SK-N-SH treated with all-trans-retinoic acid at 6 μM for 48 hours (cell line): ENCODE data around the gene ADAMTSL1.

Source experiments
- ATAC-seq: fragments of 200-7000 bp; cut with Tn5 transposase; 3 replicates; pipeline ENCODE4 v1.9.1; 2020; ENCODE audit warnings: mild to moderate bottlenecking, moderate library complexity
- ARNTL ChIP-seq: fragments of 450-650 bp; formaldehyde crosslinking; IDR thresholded peaks from 2 replicates; pipeline ENCODE4 v1.5.0; 2020; ENCODE audit warnings: low read depth, mild to moderate bottlenecking, moderate library complexity, borderline replicate concordance
- BACH2 ChIP-seq: fragments of 250-450 bp; sonication (Bioruptor Pico); IDR thresholded peaks from 2 replicates; pipeline ENCODE4 v1.9.0; 2021; ENCODE audit warnings: mild to moderate bottlenecking, borderline replicate concordance
- CSDC2 ChIP-seq: fragments of 250-450 bp; sonication (Bioruptor Pico); IDR thresholded peaks from 2 replicates; pipeline ENCODE4 v1.5.0; 2020; ENCODE audit warnings: mild to moderate bottlenecking, moderate library complexity
- GLIS3 ChIP-seq: fragments of 250-450 bp; sonication (Bioruptor Pico); IDR thresholded peaks from 2 replicates; pipeline ENCODE4 v1.5.0; 2020; ENCODE audit warnings: mild to moderate bottlenecking, moderate library complexity
- ISL1 ChIP-seq: fragments of 250-450 bp; sonication (Bioruptor Pico); IDR thresholded peaks from 2 replicates; pipeline ENCODE4 v2.1.2; 2022; ENCODE audit warnings: mild to moderate bottlenecking, moderate library complexity
- OSR1 ChIP-seq: fragments of 250-450 bp; sonication (Bioruptor Pico); IDR thresholded peaks from 2 replicates; pipeline ENCODE4 v1.8.0; 2022; ENCODE audit warnings: moderate library complexity, mild to moderate bottlenecking, inconsistent platforms
- PATZ1 ChIP-seq: fragments of 250-450 bp; sonication (Bioruptor Pico); IDR thresholded peaks from 2 replicates; pipeline ENCODE4 v1.8.0; 2020; ENCODE audit warnings: mild to moderate bottlenecking, moderate library complexity, borderline replicate concordance
- POU6F1 ChIP-seq: fragments of 250-450 bp; sonication (Bioruptor Pico); IDR thresholded peaks from 2 replicates; pipeline ENCODE4 v1.8.0; 2021; ENCODE audit warnings: low read depth, mild to moderate bottlenecking, moderate library complexity, borderline replicate concordance
- PPARA ChIP-seq: fragments of 250-450 bp; sonication (Bioruptor Pico); IDR thresholded peaks from 2 replicates; pipeline ENCODE4 v1.5.0; 2020; ENCODE audit warnings: mild to moderate bottlenecking, borderline replicate concordance
- RARB ChIP-seq: fragments of 250-450 bp; sonication (Bioruptor Pico); IDR thresholded peaks from 2 replicates; pipeline ENCODE4 v1.8.0; 2021; ENCODE audit warnings: mild to moderate bottlenecking, moderate library complexity
- SNAI2 ChIP-seq: fragments of 250-450 bp; sonication (Bioruptor Pico); IDR thresholded peaks from 2 replicates; pipeline ENCODE4 v1.5.0; 2020; ENCODE audit warnings: mild to moderate bottlenecking, moderate library complexity
- TCF4 ChIP-seq: fragments of 250-450 bp; sonication (Bioruptor Pico); IDR thresholded peaks from 2 replicates; pipeline ENCODE4 v1.8.0; 2021; ENCODE audit warnings: mild to moderate bottlenecking, moderate library complexity, borderline replicate concordance
- TOX ChIP-seq: fragments of 250-450 bp; sonication (Bioruptor Pico); IDR thresholded peaks from 2 replicates; pipeline ENCODE4 v1.8.0; 2021; ENCODE audit warnings: mild to moderate bottlenecking, moderate library complexity, borderline replicate concordance
- TSHZ2 ChIP-seq: fragments of 250-450 bp; sonication (Bioruptor Pico); IDR thresholded peaks from 2 replicates; pipeline ENCODE4 v1.5.0; 2020; ENCODE audit warnings: mild to moderate bottlenecking, moderate library complexity
- ZC3H10 ChIP-seq: fragments of 250-450 bp; sonication (Bioruptor Pico); IDR thresholded peaks from 2 replicates; pipeline ENCODE4 v1.5.1; 2021; ENCODE audit warnings: mild to moderate bottlenecking, moderate library complexity
- ZFP3 ChIP-seq: fragments of 250-450 bp; sonication (Bioruptor Pico); IDR thresholded peaks from 2 replicates; pipeline ENCODE4 v1.5.0; 2020; ENCODE audit warnings: mild to moderate bottlenecking, moderate library complexity
- ZFP30 ChIP-seq: fragments of 450-650 bp; formaldehyde crosslinking; IDR thresholded peaks from 2 replicates; pipeline ENCODE4 v1.5.0; 2022; ENCODE audit warnings: mild to moderate bottlenecking, moderate library complexity
- ZNF565 ChIP-seq: fragments of 450-650 bp; formaldehyde crosslinking; conservative IDR thresholded peaks from 2 replicates; pipeline ENCODE4 v1.5.0; 2020; ENCODE audit warnings: low read depth, mild to moderate bottlenecking, moderate library complexity
- ZNF70 ChIP-seq: fragments of 450-650 bp; formaldehyde crosslinking; IDR thresholded peaks from 2 replicates; pipeline ENCODE4 v1.5.0; 2020; ENCODE audit warnings: mild to moderate bottlenecking, moderate library complexity
- ZNF8 ChIP-seq: fragments of 450-650 bp; formaldehyde crosslinking; IDR thresholded peaks from 2 replicates; pipeline ENCODE4 v1.5.0; 2020; ENCODE audit warnings: mild to moderate bottlenecking, moderate library complexity
- TF ChIP-seq, protein P1 (sequence below): fragments of 250-450 bp; sonication (Bioruptor Pico); IDR thresholded peaks from 2 replicates; pipeline ENCODE4 v1.5.1; 2020; ENCODE audit warnings: low read depth, mild to moderate bottlenecking, moderate library complexity
- TF ChIP-seq, protein P2 (sequence below): fragments of 250-450 bp; sonication (Bioruptor Pico); IDR thresholded peaks from 2 replicates; pipeline ENCODE4 v1.5.1; 2021; ENCODE audit warnings: mild to moderate bottlenecking, moderate library complexity

ADAMTSL1 gene

DNA sequence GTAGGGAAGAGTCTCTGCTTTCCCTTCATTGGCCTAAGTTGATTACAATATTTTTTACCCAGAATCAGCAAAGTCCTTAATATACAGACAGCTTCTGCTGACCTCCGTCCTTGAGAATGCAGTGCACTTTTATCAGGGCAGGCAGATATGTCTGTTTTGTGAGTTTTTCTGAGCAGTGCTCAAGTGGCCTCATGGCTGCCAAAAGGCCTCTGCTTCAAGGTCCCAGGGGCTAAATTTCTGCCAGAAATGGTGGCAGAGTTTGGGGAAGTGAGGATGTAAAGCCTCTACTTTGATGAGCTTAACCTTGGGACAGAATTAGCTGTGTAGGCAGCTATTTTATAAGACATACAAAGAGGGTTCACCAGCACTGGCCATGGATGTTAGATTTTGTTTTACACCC is 275.8 kb downstream of the ADAMTSL1 start:
- ATAC-seq, result no peak
- no peak for TF ChIP-seq GLIS3 (CRISPR knock-in tag)
- TF ChIP-seq TSHZ2 (CRISPR knock-in tag), result no peak
- no peak for TF ChIP-seq PPARA
- no peak for TF ChIP-seq TOX (CRISPR knock-in tag)
- no peak for TF ChIP-seq TCF4 (CRISPR knock-in tag)
- no peak for TF ChIP-seq OSR1 (CRISPR knock-in tag)
- no peak for TF ChIP-seq ZNF565 (CRISPR knock-in tag)
- no peak for TF ChIP-seq ARNTL (CRISPR knock-in tag)
- no peak for TF ChIP-seq ZC3H10 (CRISPR knock-in tag)
- TF ChIP-seq RARB, result no peak
- TF ChIP-seq ISL1 (CRISPR knock-in tag), result no peak
- no peak for TF ChIP-seq BACH2 (CRISPR knock-in tag)
- TF ChIP-seq, all 23 proteins: peak for 0

DNA sequence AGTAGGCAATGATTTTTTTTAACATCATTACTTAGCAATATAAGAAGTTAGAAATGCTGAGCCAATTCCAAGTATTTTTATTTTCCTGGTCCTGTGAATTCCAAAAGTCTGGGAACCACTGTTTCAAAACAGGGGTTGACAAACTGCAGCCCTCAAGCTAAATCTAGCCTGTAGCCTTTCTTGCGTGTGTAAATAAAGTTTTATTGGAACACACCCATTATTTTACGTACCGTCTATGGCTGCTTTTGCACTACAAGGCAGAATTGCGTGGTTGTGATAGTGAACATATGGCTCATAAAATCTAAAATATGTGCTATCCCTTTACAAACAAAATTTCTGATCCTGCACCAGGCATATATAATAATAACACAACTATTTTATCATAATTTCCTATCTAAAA is 280.0 kb downstream of the ADAMTSL1 start:
- no peak for TF ChIP-seq SNAI2 (CRISPR knock-in tag)
- TF ChIP-seq, protein P1, sequence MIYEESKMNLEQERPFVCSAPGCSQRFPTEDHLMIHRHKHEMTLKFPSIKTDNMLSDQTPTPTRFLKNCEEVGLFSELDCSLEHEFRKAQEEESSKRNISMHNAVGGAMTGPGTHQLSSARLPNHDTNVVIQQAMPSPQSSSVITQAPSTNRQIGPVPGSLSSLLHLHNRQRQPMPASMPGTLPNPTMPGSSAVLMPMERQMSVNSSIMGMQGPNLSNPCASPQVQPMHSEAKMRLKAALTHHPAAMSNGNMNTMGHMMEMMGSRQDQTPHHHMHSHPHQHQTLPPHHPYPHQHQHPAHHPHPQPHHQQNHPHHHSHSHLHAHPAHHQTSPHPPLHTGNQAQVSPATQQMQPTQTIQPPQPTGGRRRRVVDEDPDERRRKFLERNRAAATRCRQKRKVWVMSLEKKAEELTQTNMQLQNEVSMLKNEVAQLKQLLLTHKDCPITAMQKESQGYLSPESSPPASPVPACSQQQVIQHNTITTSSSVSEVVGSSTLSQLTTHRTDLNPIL, result no peak
- TF ChIP-seq TCF4 (CRISPR knock-in tag), result no peak
- no peak for TF ChIP-seq POU6F1
- no peak for TF ChIP-seq TOX (CRISPR knock-in tag)
- no peak for TF ChIP-seq CSDC2 (CRISPR knock-in tag)
- no peak for TF ChIP-seq ARNTL (CRISPR knock-in tag)
- TF ChIP-seq, protein P2, sequence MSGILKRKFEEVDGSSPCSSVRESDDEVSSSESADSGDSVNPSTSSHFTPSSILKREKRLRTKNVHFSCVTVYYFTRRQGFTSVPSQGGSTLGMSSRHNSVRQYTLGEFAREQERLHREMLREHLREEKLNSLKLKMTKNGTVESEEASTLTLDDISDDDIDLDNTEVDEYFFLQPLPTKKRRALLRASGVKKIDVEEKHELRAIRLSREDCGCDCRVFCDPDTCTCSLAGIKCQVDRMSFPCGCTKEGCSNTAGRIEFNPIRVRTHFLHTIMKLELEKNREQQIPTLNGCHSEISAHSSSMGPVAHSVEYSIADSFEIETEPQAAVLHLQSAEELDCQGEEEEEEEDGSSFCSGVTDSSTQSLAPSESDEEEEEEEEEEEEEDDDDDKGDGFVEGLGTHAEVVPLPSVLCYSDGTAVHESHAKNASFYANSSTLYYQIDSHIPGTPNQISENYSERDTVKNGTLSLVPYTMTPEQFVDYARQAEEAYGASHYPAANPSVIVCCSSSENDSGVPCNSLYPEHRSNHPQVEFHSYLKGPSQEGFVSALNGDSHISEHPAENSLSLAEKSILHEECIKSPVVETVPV, result no peak
- no peak for TF ChIP-seq TSHZ2 (CRISPR knock-in tag)
- no peak for TF ChIP-seq PPARA
- TF ChIP-seq GLIS3 (CRISPR knock-in tag), result no peak
- TF ChIP-seq RARB, result no peak
- no peak for TF ChIP-seq PATZ1 (CRISPR knock-in tag)
- no peak for TF ChIP-seq ZC3H10 (CRISPR knock-in tag)
- no peak for TF ChIP-seq OSR1 (CRISPR knock-in tag)
- TF ChIP-seq ZFP30 (CRISPR knock-in tag), result no peak
- TF ChIP-seq ZNF70 (CRISPR knock-in tag), result no peak
- TF ChIP-seq ZNF8 (CRISPR knock-in tag), result no peak
- no peak for TF ChIP-seq ZFP3
- no peak for TF ChIP-seq ZNF565 (CRISPR knock-in tag)
- TF ChIP-seq, all 23 proteins: peak for 0
- no peak for ATAC-seq
